ENCODE measurements around the gene CFAP210. TPM values are rescaled to one million over a fixed set of nuclear protein-coding genes. Genes with fewer than 3 reads are reported as not detected.

The CFAP210 gene
- total RNA-seq, 1 donor from 2014 or later: 1.2 TPM

GRCh38 chr2:169663247-169663646, 31.0 kb downstream of the CFAP210 start:
- H3F3A ChIP-seq (ENCODE audit: low read depth): no peaks in the 10 kb centered on the region
- Mint-ChIP-seq H3K36me3 (peaks cover 6% of the 10 kb centered on the region), H3K27ac (no peak overlapping the region), H3K4me1 (peaks cover 6% of the 10 kb centered on the region), H3K9me3 (no peaks in the 10 kb centered on the region), H3K27me3 (ENCODE audit: insufficient read depth, low read depth) (no peaks in the 10 kb centered on the region), H3K4me3 (no peak overlapping the region)
- H3K4me3 ChIP-seq: no peak overlapping the region
- no peak overlapping the region for H3K4me2 ChIP-seq
- no peaks in the 10 kb centered on the region for H3K36me3 ChIP-seq
- no peaks in the 10 kb centered on the region for H3K9me3 ChIP-seq (ENCODE audit: low read depth)
- no peak overlapping the region for H2AFZ ChIP-seq (replicated peaks)
- H3K4me1 ChIP-seq: peaks cover 7% of the 10 kb centered on the region
- H4K20me1 ChIP-seq (ENCODE audit: low read depth): no peaks in the 10 kb centered on the region
- no peak for TF ChIP-seq CTCF (IDR thresholded peaks at IDR 0.05)
- no peak for TF ChIP-seq EZH2 (IDR thresholded peaks at IDR 0.05)
- TF ChIP-seq EZH2phosphoT487 (IDR thresholded peaks at IDR 0.05): no peak
- no peak overlapping the region for H3K9ac ChIP-seq
- no peaks in the 10 kb centered on the region for H3K79me2 ChIP-seq (ENCODE audit: low read depth)
- no peak for DNase-seq (ENCODE audit: low spot score)
- no peak overlapping the region for H3K27ac ChIP-seq
- no peaks in the 10 kb centered on the region for H3K27me3 ChIP-seq

GRCh38 chr2:169662744-169663143, 31.5 kb downstream of the CFAP210 start:
- Histone ChIP-seq H3K4me3 (no peak overlapping the region), H3K9ac (no peak overlapping the region), H3K9me3 (ENCODE audit: low read depth) (no peaks in the 10 kb centered on the region), H2AFZ (replicated peaks) (no peak overlapping the region), H3K36me3 (no peaks in the 10 kb centered on the region), H3K4me1 (peaks cover 7% of the 10 kb centered on the region), H4K20me1 (ENCODE audit: low read depth) (no peaks in the 10 kb centered on the region), H3K4me2 (no peak overlapping the region), H3K79me2 (ENCODE audit: low read depth) (no peaks in the 10 kb centered on the region), H3K27ac (no peak overlapping the region), H3K27me3 (no peaks in the 10 kb centered on the region), H3F3A (ENCODE audit: low read depth) (no peaks in the 10 kb centered on the region)
- Mint-ChIP-seq H3K36me3 (peaks cover 6% of the 10 kb centered on the region), H3K4me1 (peaks cover 6% of the 10 kb centered on the region), H3K4me3 (no peak overlapping the region), H3K9me3 (no peaks in the 10 kb centered on the region), H3K27ac (no peak overlapping the region), H3K27me3 (ENCODE audit: insufficient read depth, low read depth) (no peaks in the 10 kb centered on the region)
- TF ChIP-seq EZH2 (IDR thresholded peaks at IDR 0.05): no peak
- no peak for TF ChIP-seq CTCF (IDR thresholded peaks at IDR 0.05)
- TF ChIP-seq EZH2phosphoT487 (IDR thresholded peaks at IDR 0.05): no peak
- DNase-seq (ENCODE audit: low spot score): no peak

- no peaks in the 10 kb centered on the region for H3K27me3 Mint-ChIP-seq (ENCODE audit: insufficient read depth, low read depth)
- DNase-seq (ENCODE audit: low spot score): peak; percentile 36
- H3K27ac Mint-ChIP-seq: no peak overlapping the region
- Histone ChIP-seq H3F3A (ENCODE audit: low read depth) (no peaks in the 10 kb centered on the region), H3K36me3 (no peaks in the 10 kb centered on the region), H4K20me1 (ENCODE audit: low read depth) (no peaks in the 10 kb centered on the region), H3K4me1 (peaks cover 7% of the 10 kb centered on the region), H3K4me3 (no peak overlapping the region), H3K4me2 (no peak overlapping the region), H3K79me2 (ENCODE audit: low read depth) (no peaks in the 10 kb centered on the region), H3K27ac (no peak overlapping the region), H3K9ac (no peak overlapping the region), H2AFZ (replicated peaks) (no peak overlapping the region), H3K9me3 (ENCODE audit: low read depth) (no peaks in the 10 kb centered on the region), H3K27me3 (no peaks in the 10 kb centered on the region)
- peaks cover 6% of the 10 kb centered on the region for H3K4me1 Mint-ChIP-seq
- peaks cover 6% of the 10 kb centered on the region for H3K36me3 Mint-ChIP-seq
- no peak for TF ChIP-seq EZH2phosphoT487 (IDR thresholded peaks at IDR 0.05)
- no peak for TF ChIP-seq EZH2 (IDR thresholded peaks at IDR 0.05)
- no peak for TF ChIP-seq CTCF (IDR thresholded peaks at IDR 0.05)
- no peak overlapping the region for H3K4me3 Mint-ChIP-seq
- H3K9me3 Mint-ChIP-seq: no peaks in the 10 kb centered on the region
Measured at GRCh38 chr2:169661265-169661664, 32.9 kb downstream of the CFAP210 start.
